WTC11 (cell line): Measurements from ENCODE around the gene ASB8. TPM values are rescaled to one million over a fixed set of nuclear protein-coding genes. Genes with fewer than 3 reads are reported as not detected.

Source experiments
- ATAC-seq: fragments of 200-7000 bp; cut with Tn5 transposase; 2 replicates; pipeline ENCODE4 v1.10.0; 2021; ENCODE audit warnings: mild to moderate bottlenecking, moderate library complexity
- CTCF ChIA-PET: fragments of 300-600 bp; sonication (Branson Sonifier 250); formaldehyde crosslinking; loops from one replicate; lab custom pipeline; 2021; ENCODE audit warnings: antibody characterized with exemption; lab: Charles Lee
- POLR2A ChIA-PET: fragments of 350-600 bp; sonication (Branson Sonifier 250); formaldehyde crosslinking; loops from one replicate; lab custom pipeline; 2021; ENCODE audit warnings: antibody characterized with exemption; lab: Charles Lee
- DNase-seq: peaks from one replicate; pipeline ENCODE4 v3.0.0; 2021; ENCODE audit warnings: low spot score
- H3K27ac Mint-ChIP-seq: 2 replicates; pipeline ENCODE4 v1.8.0; 2021; ENCODE audit warnings: mixed read lengths
- H3K27me3 Mint-ChIP-seq: 2 replicates; pipeline ENCODE4 v1.8.0; 2021; ENCODE audit warnings: low read depth, mild to moderate bottlenecking, moderate library complexity, mixed read lengths
- H3K36me3 Mint-ChIP-seq: 2 replicates; pipeline ENCODE4 v1.8.0; 2021; ENCODE audit warnings: mixed read lengths
- H3K4me1 Mint-ChIP-seq: 2 replicates; pipeline ENCODE4 v1.8.0; 2022; ENCODE audit warnings: mixed read lengths
- H3K4me3 Mint-ChIP-seq: 2 replicates; pipeline ENCODE4 v1.8.0; 2021; ENCODE audit warnings: mild to moderate bottlenecking, moderate library complexity, mixed read lengths
- H3K9me3 Mint-ChIP-seq: 2 replicates; pipeline ENCODE4 v1.8.0; 2021; ENCODE audit warnings: mixed read lengths
- CREM ChIP-seq: sonication (generic); formaldehyde crosslinking; IDR thresholded peaks from 2 replicates; pipeline ENCODE4 v1.8.1; 2022; ENCODE audit warnings: mild to moderate bottlenecking, missing genetic modification reagents, moderate library complexity
- FOXK1 ChIP-seq: sonication (generic); formaldehyde crosslinking; IDR thresholded peaks from 2 replicates; pipeline ENCODE4 v1.8.0; 2022; ENCODE audit warnings: mild to moderate bottlenecking, moderate library complexity, missing genetic modification reagents
- FOXP1 ChIP-seq: sonication (generic); formaldehyde crosslinking; IDR thresholded peaks from 2 replicates; pipeline ENCODE4 v1.8.0; 2022; ENCODE audit warnings: missing genetic modification reagents, mild to moderate bottlenecking, moderate library complexity, borderline replicate concordance
- IRF2 ChIP-seq: sonication (generic); formaldehyde crosslinking; IDR thresholded peaks from 2 replicates; pipeline ENCODE4 v1.8.0; 2022; ENCODE audit warnings: low read depth, missing genetic modification reagents, borderline replicate concordance
- NFYB ChIP-seq: sonication (generic); formaldehyde crosslinking; conservative IDR thresholded peaks from 2 replicates; pipeline ENCODE4 v1.8.0; 2022; ENCODE audit warnings: low read depth, missing genetic modification reagents
- NR3C1 ChIP-seq: sonication (generic); formaldehyde crosslinking; conservative IDR thresholded peaks from 2 replicates; pipeline ENCODE4 v1.8.1; 2023; ENCODE audit warnings: low read depth, mild to moderate bottlenecking, missing genetic modification reagents
- RELA ChIP-seq: sonication (generic); formaldehyde crosslinking; IDR thresholded peaks from 2 replicates; pipeline ENCODE4 v1.8.1; 2022; ENCODE audit warnings: missing genetic modification reagents, mild to moderate bottlenecking, borderline replicate concordance
- SOX15 ChIP-seq: fragments of 250-450 bp; sonication (Bioruptor Pico); IDR thresholded peaks from 2 replicates; pipeline ENCODE4 v1.9.0; 2021; ENCODE audit warnings: mild to moderate bottlenecking
- TEAD1 ChIP-seq: sonication (generic); formaldehyde crosslinking; IDR thresholded peaks from 2 replicates; pipeline ENCODE4 v1.8.0; 2022; ENCODE audit warnings: mild to moderate bottlenecking, missing genetic modification reagents
- ZBTB21 ChIP-seq: sonication (generic); formaldehyde crosslinking; IDR thresholded peaks from 2 replicates; pipeline ENCODE4 v1.8.1; 2023; ENCODE audit warnings: mild to moderate bottlenecking, missing genetic modification reagents, borderline replicate concordance
- ZNF121 ChIP-seq: sonication (generic); formaldehyde crosslinking; IDR thresholded peaks from 2 replicates; pipeline ENCODE4 v1.8.0; 2023; ENCODE audit warnings: missing genetic modification reagents
- ZNF138 ChIP-seq: sonication (generic); formaldehyde crosslinking; conservative IDR thresholded peaks from 2 replicates; pipeline ENCODE4 v1.8.1; 2022; ENCODE audit warnings: mild to moderate bottlenecking, moderate library complexity, missing genetic modification reagents
- ZNF263 ChIP-seq: sonication (generic); formaldehyde crosslinking; IDR thresholded peaks from 2 replicates; pipeline ENCODE4 v1.8.1; 2022; ENCODE audit warnings: low read depth, mild to moderate bottlenecking, moderate library complexity, missing genetic modification reagents
- ZNF423 ChIP-seq: fragments of 250-450 bp; sonication (Bioruptor Pico); IDR thresholded peaks from 2 replicates; pipeline ENCODE4 v2.1.2; 2022; ENCODE audit warnings: mild to moderate bottlenecking, moderate library complexity
- total RNA-seq: library from RNA; stranded (reverse); gene quantifications from 3 replicates; pipeline ENCODE4 v1.2.3, GENCODE V29; 2021
- TF ChIP-seq, protein P1 (sequence below): fragments of 250-450 bp; sonication (Bioruptor Pico); IDR thresholded peaks from 2 replicates; pipeline ENCODE4 v1.9.0; 2021; ENCODE audit warnings: mild to moderate bottlenecking, borderline replicate concordance
- TF ChIP-seq, protein P2 (sequence below): sonication (generic); formaldehyde crosslinking; IDR thresholded peaks from 2 replicates; pipeline ENCODE4 v1.8.1; 2022; ENCODE audit warnings: mild to moderate bottlenecking, missing genetic modification reagents, moderate library complexity, borderline replicate concordance
- TF ChIP-seq, protein P3 (sequence below): sonication (generic); formaldehyde crosslinking; IDR thresholded peaks from 2 replicates; pipeline ENCODE4 v1.8.1; 2022; ENCODE audit warnings: low read depth, mild to moderate bottlenecking, moderate library complexity, missing genetic modification reagents, borderline replicate concordance
- TF ChIP-seq, protein P4 (sequence below): sonication (generic); formaldehyde crosslinking; IDR thresholded peaks from 2 replicates; pipeline ENCODE4 v1.8.1; 2023; ENCODE audit warnings: mild to moderate bottlenecking, missing genetic modification reagents
- TF ChIP-seq, protein P5 (sequence below): sonication (generic); formaldehyde crosslinking; IDR thresholded peaks from 2 replicates; pipeline ENCODE4 v1.8.0; 2022; ENCODE audit warnings: mild to moderate bottlenecking, missing genetic modification reagents
- TF ChIP-seq, protein P6 (sequence below): sonication (generic); formaldehyde crosslinking; IDR thresholded peaks from 2 replicates; pipeline ENCODE4 v1.8.0; 2022; ENCODE audit warnings: mild to moderate bottlenecking, missing genetic modification reagents

The ASB8 gene
- total RNA-seq, 1 experiment from 2014 or later, result 7.4 TPM

DNA sequence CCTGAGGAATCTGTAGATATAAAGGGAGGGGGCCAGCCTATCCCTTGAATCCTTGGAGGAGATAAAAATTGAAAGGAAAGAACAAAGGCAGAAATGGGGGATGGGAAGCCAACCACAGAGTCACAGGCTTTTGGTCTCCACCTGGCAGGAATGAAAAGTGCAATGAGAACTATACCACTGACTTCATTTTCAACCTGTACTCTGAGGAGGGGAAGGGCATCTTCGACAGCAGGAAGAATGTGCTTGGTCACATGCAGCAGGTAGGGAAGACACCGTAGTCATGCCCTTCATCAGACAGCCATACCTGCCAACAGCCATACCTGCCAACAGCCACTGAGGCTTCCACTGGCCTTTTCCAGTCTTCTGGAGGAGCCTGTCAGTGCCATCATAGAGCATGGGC is 13.4 kb downstream of the ASB8 start (continued):
- TF ChIP-seq, protein P1, sequence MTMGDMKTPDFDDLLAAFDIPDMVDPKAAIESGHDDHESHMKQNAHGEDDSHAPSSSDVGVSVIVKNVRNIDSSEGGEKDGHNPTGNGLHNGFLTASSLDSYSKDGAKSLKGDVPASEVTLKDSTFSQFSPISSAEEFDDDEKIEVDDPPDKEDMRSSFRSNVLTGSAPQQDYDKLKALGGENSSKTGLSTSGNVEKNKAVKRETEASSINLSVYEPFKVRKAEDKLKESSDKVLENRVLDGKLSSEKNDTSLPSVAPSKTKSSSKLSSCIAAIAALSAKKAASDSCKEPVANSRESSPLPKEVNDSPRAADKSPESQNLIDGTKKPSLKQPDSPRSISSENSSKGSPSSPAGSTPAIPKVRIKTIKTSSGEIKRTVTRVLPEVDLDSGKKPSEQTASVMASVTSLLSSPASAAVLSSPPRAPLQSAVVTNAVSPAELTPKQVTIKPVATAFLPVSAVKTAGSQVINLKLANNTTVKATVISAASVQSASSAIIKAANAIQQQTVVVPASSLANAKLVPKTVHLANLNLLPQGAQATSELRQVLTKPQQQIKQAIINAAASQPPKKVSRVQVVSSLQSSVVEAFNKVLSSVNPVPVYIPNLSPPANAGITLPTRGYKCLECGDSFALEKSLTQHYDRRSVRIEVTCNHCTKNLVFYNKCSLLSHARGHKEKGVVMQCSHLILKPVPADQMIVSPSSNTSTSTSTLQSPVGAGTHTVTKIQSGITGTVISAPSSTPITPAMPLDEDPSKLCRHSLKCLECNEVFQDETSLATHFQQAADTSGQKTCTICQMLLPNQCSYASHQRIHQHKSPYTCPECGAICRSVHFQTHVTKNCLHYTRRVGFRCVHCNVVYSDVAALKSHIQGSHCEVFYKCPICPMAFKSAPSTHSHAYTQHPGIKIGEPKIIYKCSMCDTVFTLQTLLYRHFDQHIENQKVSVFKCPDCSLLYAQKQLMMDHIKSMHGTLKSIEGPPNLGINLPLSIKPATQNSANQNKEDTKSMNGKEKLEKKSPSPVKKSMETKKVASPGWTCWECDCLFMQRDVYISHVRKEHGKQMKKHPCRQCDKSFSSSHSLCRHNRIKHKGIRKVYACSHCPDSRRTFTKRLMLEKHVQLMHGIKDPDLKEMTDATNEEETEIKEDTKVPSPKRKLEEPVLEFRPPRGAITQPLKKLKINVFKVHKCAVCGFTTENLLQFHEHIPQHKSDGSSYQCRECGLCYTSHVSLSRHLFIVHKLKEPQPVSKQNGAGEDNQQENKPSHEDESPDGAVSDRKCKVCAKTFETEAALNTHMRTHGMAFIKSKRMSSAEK (CRISPR knock-in tag), result no peak
- TF ChIP-seq, protein P2, sequence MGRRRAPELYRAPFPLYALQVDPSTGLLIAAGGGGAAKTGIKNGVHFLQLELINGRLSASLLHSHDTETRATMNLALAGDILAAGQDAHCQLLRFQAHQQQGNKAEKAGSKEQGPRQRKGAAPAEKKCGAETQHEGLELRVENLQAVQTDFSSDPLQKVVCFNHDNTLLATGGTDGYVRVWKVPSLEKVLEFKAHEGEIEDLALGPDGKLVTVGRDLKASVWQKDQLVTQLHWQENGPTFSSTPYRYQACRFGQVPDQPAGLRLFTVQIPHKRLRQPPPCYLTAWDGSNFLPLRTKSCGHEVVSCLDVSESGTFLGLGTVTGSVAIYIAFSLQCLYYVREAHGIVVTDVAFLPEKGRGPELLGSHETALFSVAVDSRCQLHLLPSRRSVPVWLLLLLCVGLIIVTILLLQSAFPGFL, result no peak
- no peak for TF ChIP-seq SOX15

DNA sequence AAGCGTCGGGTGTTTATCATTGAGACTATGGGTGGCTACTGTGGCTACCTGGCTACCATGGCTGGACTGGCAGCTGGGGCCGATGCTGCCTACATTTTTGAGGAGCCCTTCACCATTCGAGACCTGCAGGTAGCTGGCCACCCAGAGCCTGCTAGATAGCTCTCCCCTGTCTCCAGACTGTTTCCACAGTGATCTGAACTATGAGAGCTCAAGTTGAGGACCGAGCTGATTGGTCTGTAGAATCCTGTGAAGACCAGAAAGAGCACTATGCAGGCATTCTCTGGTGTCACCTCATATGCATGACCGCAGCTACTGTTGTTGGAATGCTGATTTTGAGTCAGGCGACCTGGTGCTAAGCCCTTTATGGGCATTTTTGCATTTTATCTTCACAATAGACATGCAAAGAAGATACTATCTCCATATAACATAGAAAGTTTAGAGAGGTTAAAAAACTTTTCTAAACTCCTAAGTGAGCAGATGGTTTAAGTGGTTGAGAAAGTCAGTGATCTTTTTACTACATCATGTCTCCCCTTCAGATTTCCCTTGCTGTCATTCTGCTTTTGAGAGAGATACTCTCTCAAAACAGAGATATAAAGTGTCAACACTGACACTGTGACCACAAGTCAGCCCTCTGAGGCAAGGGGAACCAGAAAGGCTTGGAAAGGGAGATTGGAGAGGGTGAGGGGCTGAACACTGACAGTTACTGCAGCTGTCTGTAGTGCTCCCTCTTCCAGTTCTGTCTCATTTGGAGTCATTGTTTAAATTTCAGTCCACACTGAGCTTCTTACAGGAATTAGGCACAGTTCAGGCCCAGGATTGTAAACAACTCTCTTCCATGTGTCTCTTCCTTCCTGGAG is 14.3 kb downstream of the ASB8 start:
- peak overlapping the region; percentile 29 for H3K4me3 Mint-ChIP-seq
- peak overlapping the region; percentile 95 for H3K27ac Mint-ChIP-seq
- peak; percentile 92 for ATAC-seq
- TF ChIP-seq, protein P3, sequence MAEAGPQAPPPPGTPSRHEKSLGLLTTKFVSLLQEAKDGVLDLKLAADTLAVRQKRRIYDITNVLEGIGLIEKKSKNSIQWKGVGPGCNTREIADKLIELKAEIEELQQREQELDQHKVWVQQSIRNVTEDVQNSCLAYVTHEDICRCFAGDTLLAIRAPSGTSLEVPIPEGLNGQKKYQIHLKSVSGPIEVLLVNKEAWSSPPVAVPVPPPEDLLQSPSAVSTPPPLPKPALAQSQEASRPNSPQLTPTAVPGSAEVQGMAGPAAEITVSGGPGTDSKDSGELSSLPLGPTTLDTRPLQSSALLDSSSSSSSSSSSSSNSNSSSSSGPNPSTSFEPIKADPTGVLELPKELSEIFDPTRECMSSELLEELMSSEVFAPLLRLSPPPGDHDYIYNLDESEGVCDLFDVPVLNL (CRISPR knock-in tag), result no peak
- TF ChIP-seq ZNF423 (CRISPR knock-in tag) (no peak), TEAD1 (peak; percentile 74; the same call in 1 of the 2 replicates)
- TF ChIP-seq, all 79 proteins: peak for 1
- POLR2A ChIA-PET, result interaction anchor here (1.0 to 1.6 kb wide), 3 partner anchors 13 to 40 kb away, joined by 3 to 5 read pairs (median 3); no protein-coding TSS in a partner anchor
- H3K27me3 Mint-ChIP-seq, result no peaks in the 10 kb centered on the region
- peaks cover 42% of the 10 kb centered on the region for H3K4me1 Mint-ChIP-seq
- peaks cover 75% of the 10 kb centered on the region for H3K36me3 Mint-ChIP-seq
- DNase-seq, result peak; percentile 16
- H3K9me3 Mint-ChIP-seq, result no peaks in the 10 kb centered on the region
- CTCF ChIA-PET, result interaction anchor here (0.7 to 2.5 kb wide), 13 partner anchors 14 to 475 kb away, joined by 3 to 21 read pairs (median 4); partner anchors contain the start of genes ASB8, CCDC184, PFKM and SENP1

DNA sequence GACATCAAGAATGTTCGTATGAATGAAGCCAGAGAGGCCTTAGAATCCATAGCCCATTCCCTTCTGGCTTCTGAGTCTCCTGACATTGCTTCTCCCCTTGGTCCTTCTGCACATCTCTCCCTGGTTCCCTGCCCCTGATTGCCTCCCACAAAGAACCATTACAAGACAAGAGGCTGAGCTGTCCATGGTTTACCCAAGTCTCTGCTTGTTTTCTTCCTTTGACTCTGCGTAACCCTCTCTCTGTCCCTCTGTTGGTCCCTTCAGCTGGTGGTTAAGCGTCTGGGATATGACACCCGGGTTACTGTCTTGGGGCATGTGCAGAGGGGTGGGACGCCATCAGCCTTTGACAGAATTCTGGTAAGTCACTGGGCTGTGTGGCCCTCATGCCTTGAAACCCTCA is 22.3 kb downstream of the ASB8 start:
- Mint-ChIP-seq H3K36me3 (peaks cover 67% of the 10 kb centered on the region), H3K9me3 (no peaks in the 10 kb centered on the region), H3K4me3 (no peak overlapping the region), H3K27me3 (no peaks in the 10 kb centered on the region), H3K4me1 (no peaks in the 10 kb centered on the region), H3K27ac (no peak overlapping the region)
- CTCF ChIA-PET, result no interaction called here
- POLR2A ChIA-PET, result no interaction called here
- DNase-seq (no peak), ATAC-seq (no peak)
- TF ChIP-seq ZNF121 (CRISPR knock-in tag), result no peak
- TF ChIP-seq RELA (CRISPR knock-in tag), result no peak
- TF ChIP-seq, protein P4, sequence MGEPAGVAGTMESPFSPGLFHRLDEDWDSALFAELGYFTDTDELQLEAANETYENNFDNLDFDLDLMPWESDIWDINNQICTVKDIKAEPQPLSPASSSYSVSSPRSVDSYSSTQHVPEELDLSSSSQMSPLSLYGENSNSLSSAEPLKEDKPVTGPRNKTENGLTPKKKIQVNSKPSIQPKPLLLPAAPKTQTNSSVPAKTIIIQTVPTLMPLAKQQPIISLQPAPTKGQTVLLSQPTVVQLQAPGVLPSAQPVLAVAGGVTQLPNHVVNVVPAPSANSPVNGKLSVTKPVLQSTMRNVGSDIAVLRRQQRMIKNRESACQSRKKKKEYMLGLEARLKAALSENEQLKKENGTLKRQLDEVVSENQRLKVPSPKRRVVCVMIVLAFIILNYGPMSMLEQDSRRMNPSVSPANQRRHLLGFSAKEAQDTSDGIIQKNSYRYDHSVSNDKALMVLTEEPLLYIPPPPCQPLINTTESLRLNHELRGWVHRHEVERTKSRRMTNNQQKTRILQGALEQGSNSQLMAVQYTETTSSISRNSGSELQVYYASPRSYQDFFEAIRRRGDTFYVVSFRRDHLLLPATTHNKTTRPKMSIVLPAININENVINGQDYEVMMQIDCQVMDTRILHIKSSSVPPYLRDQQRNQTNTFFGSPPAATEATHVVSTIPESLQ (CRISPR knock-in tag), result no peak
- no peak for TF ChIP-seq NFYB
- TF ChIP-seq, protein P5, sequence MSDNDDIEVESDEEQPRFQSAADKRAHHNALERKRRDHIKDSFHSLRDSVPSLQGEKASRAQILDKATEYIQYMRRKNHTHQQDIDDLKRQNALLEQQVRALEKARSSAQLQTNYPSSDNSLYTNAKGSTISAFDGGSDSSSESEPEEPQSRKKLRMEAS (CRISPR knock-in tag), result no peak
- TF ChIP-seq ZBTB21, result no peak
- TF ChIP-seq FOXK1, result no peak
- no peak for TF ChIP-seq SOX15
- TF ChIP-seq ZNF138 (CRISPR knock-in tag), result no peak
- no peak for TF ChIP-seq NR3C1
- TF ChIP-seq IRF2 (CRISPR knock-in tag), result no peak
- no peak for TF ChIP-seq FOXP1 (CRISPR knock-in tag)
- TF ChIP-seq, protein P6, sequence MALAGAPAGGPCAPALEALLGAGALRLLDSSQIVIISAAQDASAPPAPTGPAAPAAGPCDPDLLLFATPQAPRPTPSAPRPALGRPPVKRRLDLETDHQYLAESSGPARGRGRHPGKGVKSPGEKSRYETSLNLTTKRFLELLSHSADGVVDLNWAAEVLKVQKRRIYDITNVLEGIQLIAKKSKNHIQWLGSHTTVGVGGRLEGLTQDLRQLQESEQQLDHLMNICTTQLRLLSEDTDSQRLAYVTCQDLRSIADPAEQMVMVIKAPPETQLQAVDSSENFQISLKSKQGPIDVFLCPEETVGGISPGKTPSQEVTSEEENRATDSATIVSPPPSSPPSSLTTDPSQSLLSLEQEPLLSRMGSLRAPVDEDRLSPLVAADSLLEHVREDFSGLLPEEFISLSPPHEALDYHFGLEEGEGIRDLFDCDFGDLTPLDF (CRISPR knock-in tag), result no peak
- TF ChIP-seq ZNF263 (CRISPR knock-in tag), result no peak
- TF ChIP-seq CREM, result no peak
